GM23338 (cell line): Measurements from ENCODE around the gene CMIP. TPM values are rescaled to one million over a fixed set of nuclear protein-coding genes. Genes with fewer than 3 reads are reported as not detected.

Source experiments
- ATAC-seq: fragments of 200-7000 bp; cut with Tn5 transposase; 3 replicates; pipeline ENCODE4 v1.9.1; 2020
- DNase-seq: peaks from one replicate; pipeline ENCODE4 v3.0.0-alpha.2; 2015; ENCODE audit warnings: low spot score
- H2AFZ ChIP-seq: fragments of 200-600 bp; sonication (generic); 2 replicates; pipeline ENCODE4 v1.8.0; 2016; ENCODE audit warnings: antibody characterized with exemption, mild to moderate bottlenecking, moderate library complexity
- H3F3A ChIP-seq: fragments of 200-600 bp; sonication (generic); replicated peaks from 2 replicates; pipeline ENCODE4 v1.8.0; 2017; ENCODE audit warnings: antibody characterized with exemption, mixed run types, low read depth
- H3K27ac ChIP-seq: fragments of 200-600 bp; sonication (generic); 2 replicates; pipeline ENCODE4 v1.6.1; 2016; ENCODE audit warnings: low read depth
- H3K27me3 ChIP-seq: fragments of 200-600 bp; sonication (generic); 2 replicates; pipeline ENCODE4 v1.8.0; 2016; ENCODE audit warnings: mild to moderate bottlenecking, mixed run types, moderate library complexity; ENCODE audit not compliant: insufficient read depth
- H3K36me3 ChIP-seq: fragments of 200-600 bp; sonication (generic); 2 replicates; pipeline ENCODE4 v1.8.0; 2016; ENCODE audit warnings: mild to moderate bottlenecking; ENCODE audit not compliant: insufficient read depth
- H3K4me1 ChIP-seq: fragments of 200-600 bp; sonication (generic); 2 replicates; pipeline ENCODE4 v1.8.0; 2016; ENCODE audit warnings: mild to moderate bottlenecking, moderate library complexity; ENCODE audit not compliant: insufficient read depth
- H3K4me2 ChIP-seq: fragments of 200-600 bp; sonication (generic); 2 replicates; pipeline ENCODE4 v1.7.1; 2017; ENCODE audit warnings: mixed run types
- H3K4me3 ChIP-seq: fragments of 200-600 bp; sonication (generic); 2 replicates; pipeline ENCODE4 v1.6.1; 2016; ENCODE audit warnings: mixed run types
- H3K79me2 ChIP-seq: fragments of 200-600 bp; sonication (generic); replicated peaks from 2 replicates; pipeline ENCODE4 v1.8.0; 2017; ENCODE audit warnings: mild to moderate bottlenecking; ENCODE audit not compliant: insufficient read depth
- H3K9me2 ChIP-seq: fragments of 200-600 bp; sonication (generic); 2 replicates; pipeline ENCODE4 v1.8.0; 2017; ENCODE audit not compliant: insufficient read depth
- H4K20me1 ChIP-seq: fragments of 200-600 bp; sonication (generic); replicated peaks from 2 replicates; pipeline ENCODE4 v1.8.0; 2017; ENCODE audit warnings: mild to moderate bottlenecking; ENCODE audit not compliant: insufficient read depth
- H3K27ac Mint-ChIP-seq: 2 replicates; pipeline ENCODE4 v1.8.0; 2020; ENCODE audit warnings: inconsistent platforms, mild to moderate bottlenecking, moderate library complexity, mixed read lengths
- H3K27me3 Mint-ChIP-seq: 3 replicates; pipeline ENCODE4 v1.8.0; 2022; ENCODE audit warnings: low read depth, mild to moderate bottlenecking, moderate library complexity, mixed read lengths, inconsistent platforms; ENCODE audit not compliant: insufficient read depth, poor library complexity
- H3K36me3 Mint-ChIP-seq: 3 replicates; pipeline ENCODE4 v1.8.0; 2021; ENCODE audit warnings: low read depth, mild to moderate bottlenecking, inconsistent platforms, moderate library complexity, mixed read lengths
- H3K4me1 Mint-ChIP-seq: 3 replicates; pipeline ENCODE4 v1.8.0; 2020; ENCODE audit warnings: mild to moderate bottlenecking, inconsistent platforms, mixed read lengths
- H3K4me3 Mint-ChIP-seq: 3 replicates; pipeline ENCODE4 v1.8.0; 2021; ENCODE audit warnings: moderate library complexity, mild to moderate bottlenecking, inconsistent platforms, mixed read lengths
- H3K9me3 Mint-ChIP-seq: 3 replicates; pipeline ENCODE4 v1.8.0; 2020; ENCODE audit warnings: moderate library complexity, mild to moderate bottlenecking, inconsistent platforms, mixed read lengths
- CREB1 ChIP-seq: fragments of 250-450 bp; sonication (Bioruptor Pico); IDR thresholded peaks from 2 replicates; pipeline ENCODE4 v1.5.0; 2020; ENCODE audit warnings: low read depth, mild to moderate bottlenecking, moderate library complexity
- EZH2 ChIP-seq: fragments of 200-600 bp; sonication (generic); IDR thresholded peaks from one replicate; pipeline ENCODE4 v1.8.0; 2017; ENCODE audit warnings: antibody characterized with exemption, mild to moderate bottlenecking, low read depth; ENCODE audit not compliant: unreplicated experiment
- EZH2phosphoT487 ChIP-seq: fragments of 200-600 bp; sonication (generic); IDR thresholded peaks from one replicate; pipeline ENCODE4 v1.8.1; 2018; ENCODE audit warnings: antibody characterized with exemption; ENCODE audit not compliant: unreplicated experiment
- JUNB ChIP-seq: IDR thresholded peaks from one replicate; pipeline ENCODE4 v1.6.1; 2016; ENCODE audit warnings: antibody characterized with exemption; ENCODE audit not compliant: unreplicated experiment
- NANOG ChIP-seq: IDR thresholded peaks from 2 replicates; pipeline ENCODE4 v1.6.1; 2016; ENCODE audit warnings: antibody characterized with exemption, borderline replicate concordance
- POLR2AphosphoS5 ChIP-seq: IDR thresholded peaks from 2 replicates; pipeline ENCODE4 v1.6.1; 2016; ENCODE audit warnings: antibody characterized with exemption, low read depth
- STAT1 ChIP-seq: IDR thresholded peaks from one replicate; pipeline ENCODE4 v1.6.1; 2016; ENCODE audit warnings: antibody characterized with exemption; ENCODE audit not compliant: unreplicated experiment
- ZNF114 ChIP-seq: fragments of 250-450 bp; sonication (Bioruptor Pico); IDR thresholded peaks from 2 replicates; pipeline ENCODE4 v1.5.0; 2020; ENCODE audit warnings: mild to moderate bottlenecking, moderate library complexity
- ZNF331 ChIP-seq: fragments of 250-450 bp; sonication (Bioruptor Pico); IDR thresholded peaks from 2 replicates; pipeline ENCODE4 v1.5.0; 2020; ENCODE audit warnings: low read depth, mild to moderate bottlenecking, moderate library complexity
- polyA plus RNA-seq: library from polyadenylated mRNA; unstranded; fragments of >200 nt; fragmentation: Nextera tagmentation; extraction: Ambion mirVana; gene quantifications from 2 replicates; pipeline ENCODE4 v1.2.1, GENCODE V29; 2016
- total RNA-seq: library from RNA; depleted of rRNA; stranded (reverse); fragments of >200 nt; shearing (Covaris generic); gene quantifications from 2 replicates; pipeline ENCODE4 v1.2.3, GENCODE V29; 2014
- TF ChIP-seq, protein P1 (sequence below): IDR thresholded peaks from one replicate; pipeline ENCODE4 v1.6.1; 2018; ENCODE audit warnings: antibody characterized with exemption; ENCODE audit not compliant: unreplicated experiment
- TF ChIP-seq, protein P2 (sequence below): IDR thresholded peaks from 2 replicates; pipeline ENCODE4 v1.6.1; 2016; ENCODE audit warnings: antibody characterized with exemption
- TF ChIP-seq, protein P3 (sequence below), 2 experiments: fragments of 200-600 bp in 1 of 2; sonication (generic) in 1 of 2; conservative IDR thresholded peaks; 2 replicates each; pipeline versions ENCODE4 v1.5.1 to v1.6.1; 2016 to 2017; ENCODE audit warnings: antibody characterized with exemption in 2 of 2, low read depth in 2 of 2, mild to moderate bottlenecking in 2 of 2, moderate library complexity in 1 of 2
- TF ChIP-seq, protein P4 (sequence below): fragments of 250-450 bp; sonication (Bioruptor Pico); IDR thresholded peaks from 2 replicates; pipeline ENCODE4 v1.5.0; 2020; ENCODE audit warnings: mild to moderate bottlenecking, moderate library complexity

Gene CMIP
- total and polyA plus RNA-seq, 2 experiments from 2014 or later: 9.5 to 62.3 TPM

DNA sequence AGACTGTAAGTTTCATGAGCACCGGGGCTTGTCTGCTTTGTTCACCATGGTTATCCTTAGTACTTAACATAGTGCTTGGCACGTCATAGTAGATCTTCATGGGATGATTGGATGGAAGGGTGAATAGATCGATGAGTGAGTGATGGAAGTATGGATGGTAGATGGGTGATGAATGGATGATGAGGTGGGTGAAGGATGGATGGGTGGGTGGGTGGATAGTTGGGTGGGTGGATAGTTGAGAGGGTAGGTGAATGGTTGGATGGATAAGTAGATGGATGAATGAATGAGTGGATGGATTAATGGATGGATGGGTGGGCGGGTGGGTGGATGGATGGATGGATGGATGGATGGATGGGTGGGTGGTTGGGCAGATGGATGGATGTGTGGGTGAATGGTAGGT lies 201.3 kb downstream of the CMIP start (continued):
- TF ChIP-seq, protein P1, sequence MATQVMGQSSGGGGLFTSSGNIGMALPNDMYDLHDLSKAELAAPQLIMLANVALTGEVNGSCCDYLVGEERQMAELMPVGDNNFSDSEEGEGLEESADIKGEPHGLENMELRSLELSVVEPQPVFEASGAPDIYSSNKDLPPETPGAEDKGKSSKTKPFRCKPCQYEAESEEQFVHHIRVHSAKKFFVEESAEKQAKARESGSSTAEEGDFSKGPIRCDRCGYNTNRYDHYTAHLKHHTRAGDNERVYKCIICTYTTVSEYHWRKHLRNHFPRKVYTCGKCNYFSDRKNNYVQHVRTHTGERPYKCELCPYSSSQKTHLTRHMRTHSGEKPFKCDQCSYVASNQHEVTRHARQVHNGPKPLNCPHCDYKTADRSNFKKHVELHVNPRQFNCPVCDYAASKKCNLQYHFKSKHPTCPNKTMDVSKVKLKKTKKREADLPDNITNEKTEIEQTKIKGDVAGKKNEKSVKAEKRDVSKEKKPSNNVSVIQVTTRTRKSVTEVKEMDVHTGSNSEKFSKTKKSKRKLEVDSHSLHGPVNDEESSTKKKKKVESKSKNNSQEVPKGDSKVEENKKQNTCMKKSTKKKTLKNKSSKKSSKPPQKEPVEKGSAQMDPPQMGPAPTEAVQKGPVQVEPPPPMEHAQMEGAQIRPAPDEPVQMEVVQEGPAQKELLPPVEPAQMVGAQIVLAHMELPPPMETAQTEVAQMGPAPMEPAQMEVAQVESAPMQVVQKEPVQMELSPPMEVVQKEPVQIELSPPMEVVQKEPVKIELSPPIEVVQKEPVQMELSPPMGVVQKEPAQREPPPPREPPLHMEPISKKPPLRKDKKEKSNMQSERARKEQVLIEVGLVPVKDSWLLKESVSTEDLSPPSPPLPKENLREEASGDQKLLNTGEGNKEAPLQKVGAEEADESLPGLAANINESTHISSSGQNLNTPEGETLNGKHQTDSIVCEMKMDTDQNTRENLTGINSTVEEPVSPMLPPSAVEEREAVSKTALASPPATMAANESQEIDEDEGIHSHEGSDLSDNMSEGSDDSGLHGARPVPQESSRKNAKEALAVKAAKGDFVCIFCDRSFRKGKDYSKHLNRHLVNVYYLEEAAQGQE: no peak
- TF ChIP-seq, protein P2, sequence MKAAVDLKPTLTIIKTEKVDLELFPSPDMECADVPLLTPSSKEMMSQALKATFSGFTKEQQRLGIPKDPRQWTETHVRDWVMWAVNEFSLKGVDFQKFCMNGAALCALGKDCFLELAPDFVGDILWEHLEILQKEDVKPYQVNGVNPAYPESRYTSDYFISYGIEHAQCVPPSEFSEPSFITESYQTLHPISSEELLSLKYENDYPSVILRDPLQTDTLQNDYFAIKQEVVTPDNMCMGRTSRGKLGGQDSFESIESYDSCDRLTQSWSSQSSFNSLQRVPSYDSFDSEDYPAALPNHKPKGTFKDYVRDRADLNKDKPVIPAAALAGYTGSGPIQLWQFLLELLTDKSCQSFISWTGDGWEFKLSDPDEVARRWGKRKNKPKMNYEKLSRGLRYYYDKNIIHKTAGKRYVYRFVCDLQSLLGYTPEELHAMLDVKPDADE: no peak
- TF ChIP-seq, protein P3, sequence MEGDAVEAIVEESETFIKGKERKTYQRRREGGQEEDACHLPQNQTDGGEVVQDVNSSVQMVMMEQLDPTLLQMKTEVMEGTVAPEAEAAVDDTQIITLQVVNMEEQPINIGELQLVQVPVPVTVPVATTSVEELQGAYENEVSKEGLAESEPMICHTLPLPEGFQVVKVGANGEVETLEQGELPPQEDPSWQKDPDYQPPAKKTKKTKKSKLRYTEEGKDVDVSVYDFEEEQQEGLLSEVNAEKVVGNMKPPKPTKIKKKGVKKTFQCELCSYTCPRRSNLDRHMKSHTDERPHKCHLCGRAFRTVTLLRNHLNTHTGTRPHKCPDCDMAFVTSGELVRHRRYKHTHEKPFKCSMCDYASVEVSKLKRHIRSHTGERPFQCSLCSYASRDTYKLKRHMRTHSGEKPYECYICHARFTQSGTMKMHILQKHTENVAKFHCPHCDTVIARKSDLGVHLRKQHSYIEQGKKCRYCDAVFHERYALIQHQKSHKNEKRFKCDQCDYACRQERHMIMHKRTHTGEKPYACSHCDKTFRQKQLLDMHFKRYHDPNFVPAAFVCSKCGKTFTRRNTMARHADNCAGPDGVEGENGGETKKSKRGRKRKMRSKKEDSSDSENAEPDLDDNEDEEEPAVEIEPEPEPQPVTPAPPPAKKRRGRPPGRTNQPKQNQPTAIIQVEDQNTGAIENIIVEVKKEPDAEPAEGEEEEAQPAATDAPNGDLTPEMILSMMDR (conservative IDR thresholded peaks at IDR 0.05; ENCODE audit: low read depth in 2 of 2): no peak
- TF ChIP-seq NANOG (no peak), STAT1 (no peak), ZNF331 (no peak), POLR2AphosphoS5 (no peak), JUNB (no peak), CREB1 (CRISPR knock-in tag) (no peak), ZNF114 (CRISPR knock-in tag) (no peak), EZH2phosphoT487 (no peak)

DNA sequence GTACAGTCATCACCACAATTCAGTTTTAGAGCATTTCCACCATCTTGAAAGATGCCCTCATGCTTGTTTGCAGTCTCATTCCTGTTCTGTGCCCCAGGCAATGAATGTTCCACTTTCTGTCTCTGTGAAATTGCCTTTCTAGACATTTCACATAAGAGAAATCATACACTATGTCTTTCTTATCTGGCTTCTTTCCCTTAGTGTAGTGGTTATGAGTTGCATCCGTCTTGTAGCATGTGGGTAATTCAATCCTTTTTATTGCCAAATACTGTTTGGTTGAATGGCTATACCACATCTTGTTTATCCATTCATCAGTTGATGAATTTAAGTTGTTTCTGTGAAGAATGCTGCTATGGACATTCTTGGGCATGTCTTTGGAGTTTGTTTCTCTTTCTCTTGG lies 202.0 kb downstream of the CMIP start:
- Mint-ChIP-seq H3K9me3 (no peaks in the 10 kb centered on the region; the same call in 2 of the 3 replicates), H3K27me3 (peaks cover 13% of the 10 kb centered on the region), H3K4me1 (peaks cover 34% of the 10 kb centered on the region), H3K4me3 (no peak overlapping the region), H3K36me3 (no peaks in the 10 kb centered on the region), H3K27ac (no peak overlapping the region)
- Histone ChIP-seq H3F3A (no peaks in the 10 kb centered on the region), H2AFZ (no peak overlapping the region), H3K27me3 (no peaks in the 10 kb centered on the region), H3K4me1 (peaks cover 9% of the 10 kb centered on the region), H4K20me1 (peaks cover 21% of the 10 kb centered on the region), H3K79me2 (peaks cover 55% of the 10 kb centered on the region), H3K27ac (no peak overlapping the region), H3K4me3 (no peak overlapping the region), H3K36me3 (no peaks in the 10 kb centered on the region), H3K4me2 (no peak overlapping the region), H3K9me2 (no peaks in the 10 kb centered on the region)
- ATAC-seq (no peak), DNase-seq (no peak)
- no peak for TF ChIP-seq POLR2AphosphoS5
- no peak for TF ChIP-seq STAT1
- TF ChIP-seq, protein P4, sequence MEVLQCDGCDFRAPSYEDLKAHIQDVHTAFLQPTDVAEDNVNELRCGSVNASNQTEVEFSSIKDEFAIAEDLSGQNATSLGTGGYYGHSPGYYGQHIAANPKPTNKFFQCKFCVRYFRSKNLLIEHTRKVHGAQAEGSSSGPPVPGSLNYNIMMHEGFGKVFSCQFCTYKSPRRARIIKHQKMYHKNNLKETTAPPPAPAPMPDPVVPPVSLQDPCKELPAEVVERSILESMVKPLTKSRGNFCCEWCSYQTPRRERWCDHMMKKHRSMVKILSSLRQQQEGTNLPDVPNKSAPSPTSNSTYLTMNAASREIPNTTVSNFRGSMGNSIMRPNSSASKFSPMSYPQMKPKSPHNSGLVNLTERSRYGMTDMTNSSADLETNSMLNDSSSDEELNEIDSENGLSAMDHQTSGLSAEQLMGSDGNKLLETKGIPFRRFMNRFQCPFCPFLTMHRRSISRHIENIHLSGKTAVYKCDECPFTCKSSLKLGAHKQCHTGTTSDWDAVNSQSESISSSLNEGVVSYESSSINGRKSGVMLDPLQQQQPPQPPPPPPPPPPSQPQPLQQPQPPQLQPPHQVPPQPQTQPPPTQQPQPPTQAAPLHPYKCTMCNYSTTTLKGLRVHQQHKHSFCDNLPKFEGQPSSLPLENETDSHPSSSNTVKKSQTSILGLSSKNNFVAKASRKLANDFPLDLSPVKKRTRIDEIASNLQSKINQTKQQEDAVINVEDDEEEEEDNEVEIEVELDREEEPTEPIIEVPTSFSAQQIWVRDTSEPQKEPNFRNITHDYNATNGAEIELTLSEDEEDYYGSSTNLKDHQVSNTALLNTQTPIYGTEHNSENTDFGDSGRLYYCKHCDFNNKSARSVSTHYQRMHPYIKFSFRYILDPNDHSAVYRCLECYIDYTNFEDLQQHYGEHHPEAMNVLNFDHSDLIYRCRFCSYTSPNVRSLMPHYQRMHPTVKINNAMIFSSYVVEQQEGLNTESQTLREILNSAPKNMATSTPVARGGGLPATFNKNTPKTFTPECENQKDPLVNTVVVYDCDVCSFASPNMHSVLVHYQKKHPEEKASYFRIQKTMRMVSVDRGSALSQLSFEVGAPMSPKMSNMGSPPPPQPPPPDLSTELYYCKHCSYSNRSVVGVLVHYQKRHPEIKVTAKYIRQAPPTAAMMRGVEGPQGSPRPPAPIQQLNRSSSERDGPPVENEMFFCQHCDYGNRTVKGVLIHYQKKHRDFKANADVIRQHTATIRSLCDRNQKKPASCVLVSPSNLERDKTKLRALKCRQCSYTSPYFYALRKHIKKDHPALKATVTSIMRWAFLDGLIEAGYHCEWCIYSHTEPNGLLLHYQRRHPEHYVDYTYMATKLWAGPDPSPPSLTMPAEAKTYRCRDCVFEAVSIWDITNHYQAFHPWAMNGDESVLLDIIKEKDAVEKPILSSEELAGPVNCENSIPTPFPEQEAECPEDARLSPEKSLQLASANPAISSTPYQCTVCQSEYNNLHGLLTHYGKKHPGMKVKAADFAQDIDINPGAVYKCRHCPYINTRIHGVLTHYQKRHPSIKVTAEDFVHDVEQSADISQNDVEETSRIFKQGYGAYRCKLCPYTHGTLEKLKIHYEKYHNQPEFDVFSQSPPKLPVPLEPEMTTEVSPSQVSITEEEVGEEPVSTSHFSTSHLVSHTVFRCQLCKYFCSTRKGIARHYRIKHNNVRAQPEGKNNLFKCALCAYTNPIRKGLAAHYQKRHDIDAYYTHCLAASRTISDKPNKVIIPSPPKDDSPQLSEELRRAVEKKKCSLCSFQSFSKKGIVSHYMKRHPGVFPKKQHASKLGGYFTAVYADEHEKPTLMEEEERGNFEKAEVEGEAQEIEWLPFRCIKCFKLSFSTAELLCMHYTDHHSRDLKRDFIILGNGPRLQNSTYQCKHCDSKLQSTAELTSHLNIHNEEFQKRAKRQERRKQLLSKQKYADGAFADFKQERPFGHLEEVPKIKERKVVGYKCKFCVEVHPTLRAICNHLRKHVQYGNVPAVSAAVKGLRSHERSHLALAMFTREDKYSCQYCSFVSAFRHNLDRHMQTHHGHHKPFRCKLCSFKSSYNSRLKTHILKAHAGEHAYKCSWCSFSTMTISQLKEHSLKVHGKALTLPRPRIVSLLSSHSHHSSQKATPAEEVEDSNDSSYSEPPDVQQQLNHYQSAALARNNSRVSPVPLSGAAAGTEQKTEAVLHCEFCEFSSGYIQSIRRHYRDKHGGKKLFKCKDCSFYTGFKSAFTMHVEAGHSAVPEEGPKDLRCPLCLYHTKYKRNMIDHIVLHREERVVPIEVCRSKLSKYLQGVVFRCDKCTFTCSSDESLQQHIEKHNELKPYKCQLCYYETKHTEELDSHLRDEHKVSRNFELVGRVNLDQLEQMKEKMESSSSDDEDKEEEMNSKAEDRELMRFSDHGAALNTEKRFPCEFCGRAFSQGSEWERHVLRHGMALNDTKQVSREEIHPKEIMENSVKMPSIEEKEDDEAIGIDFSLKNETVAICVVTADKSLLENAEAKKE (CRISPR knock-in tag): no peak
- TF ChIP-seq, protein P2: no peak
- no peak for TF ChIP-seq NANOG
- no peak for TF ChIP-seq EZH2
